NOMO-1 treated with dmso at 0.1 percent for 144 hours (cell line): ENCODE measurements around the gene CYYR1.

Source experiments
- DNase-seq: peaks from one replicate; lab custom pipeline; 2025; ENCODE audit not compliant: unreplicated experiment; lab: John Stamatoyannopoulos, UW

The CYYR1 gene

GRCh38 chr21:26572702-26573381, at the start of gene CYYR1:
CYYR1 (minus strand) TSS chr21:26573286; CDS start chr21:26572940, 346 bp downstream.
- DNase-seq, result no peak

- DNase-seq, result no peak
Observed at GRCh38 chr21:26617176-26617575, 44.1 kb upstream of the CYYR1 start.

GRCh38 chr21:26614251-26614650, 41.2 kb upstream of the CYYR1 start:
- DNase-seq, result no peak

- no peak for DNase-seq
Observed at GRCh38 chr21:26599261-26599660, 26.2 kb upstream of the CYYR1 start.

DNA sequence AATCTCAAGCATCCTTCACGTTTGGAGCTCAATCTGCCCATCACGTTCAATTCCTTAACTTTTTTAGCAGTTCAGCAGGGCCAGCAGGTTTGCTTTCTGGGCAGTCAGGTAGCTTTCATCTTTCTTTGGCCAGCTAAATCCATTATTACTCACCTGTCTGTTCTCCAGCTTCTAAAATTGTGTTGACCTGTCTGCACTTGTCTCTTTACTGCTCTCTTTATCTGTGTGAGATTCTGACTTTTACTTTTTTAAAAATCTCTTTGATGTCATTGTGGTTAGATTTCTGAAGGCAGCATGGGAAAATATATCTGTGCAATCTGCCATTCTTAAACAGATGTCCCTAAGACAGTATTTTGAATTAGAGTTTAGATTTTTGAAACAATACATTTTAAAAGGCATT, 24.9 kb upstream of the CYYR1 start:
- no peak for DNase-seq

- no peak for DNase-seq
Observed at GRCh38 chr21:26597031-26597430, 23.9 kb upstream of the CYYR1 start.

DNA sequence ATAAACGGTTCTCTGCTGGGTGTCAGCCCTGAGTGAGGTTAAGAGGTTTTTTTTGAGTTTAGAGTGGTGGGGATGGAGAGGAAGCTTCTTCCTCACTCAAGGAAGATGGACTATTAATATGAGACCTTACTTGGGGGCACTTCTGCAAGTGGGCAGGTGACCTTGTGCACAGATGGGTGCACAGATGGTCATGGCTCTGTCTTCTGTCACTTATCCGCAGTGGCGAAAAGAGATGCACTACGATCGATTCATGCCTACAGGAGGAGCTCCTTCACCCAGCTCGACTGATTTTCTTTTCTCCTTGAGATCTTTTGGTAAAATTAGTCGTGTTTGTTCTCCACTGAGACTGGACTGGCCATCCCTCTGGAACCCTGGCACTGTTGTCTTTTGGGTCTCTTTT, 22.9 kb upstream of the CYYR1 start:
- no peak for DNase-seq

DNA sequence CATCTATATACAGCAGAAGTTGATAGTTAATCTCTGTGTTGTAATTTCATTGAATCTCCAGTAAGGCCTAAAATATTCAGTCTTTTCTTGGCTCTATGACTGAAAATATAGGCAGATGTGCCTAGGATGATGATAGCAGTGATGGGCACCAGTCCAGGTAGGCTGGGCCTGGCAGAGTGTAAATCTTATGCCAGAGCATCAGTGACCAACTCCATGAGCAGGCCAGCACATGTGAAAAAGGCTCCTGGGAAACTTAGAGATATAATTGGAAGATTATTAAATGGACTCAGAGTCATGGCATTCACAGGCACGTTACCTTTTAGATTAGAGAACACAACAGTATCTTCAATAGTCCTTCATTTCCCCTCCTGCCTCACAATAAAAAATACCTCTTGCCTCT, 20.7 kb upstream of the CYYR1 start:
- DNase-seq, result no peak

DNA sequence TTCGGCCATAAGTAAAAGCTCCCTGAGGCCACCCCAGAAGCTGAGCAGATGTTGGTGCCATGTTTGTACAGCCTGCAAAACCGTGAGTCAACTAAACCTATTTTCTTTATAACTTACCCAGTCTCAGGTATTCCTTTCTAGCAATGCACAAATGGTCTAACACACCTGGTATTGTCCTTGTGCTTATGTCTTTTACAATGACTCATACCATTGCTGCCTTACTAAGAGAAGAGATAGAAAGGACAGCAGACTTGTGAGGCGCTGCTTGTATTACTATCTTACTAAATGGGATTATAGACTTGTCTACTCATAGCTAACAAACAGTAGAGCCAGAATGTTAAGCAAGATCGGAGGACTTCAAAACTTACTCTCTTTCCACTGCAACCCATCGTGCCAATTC, 18.5 kb upstream of the CYYR1 start:
- DNase-seq, result no peak

DNA sequence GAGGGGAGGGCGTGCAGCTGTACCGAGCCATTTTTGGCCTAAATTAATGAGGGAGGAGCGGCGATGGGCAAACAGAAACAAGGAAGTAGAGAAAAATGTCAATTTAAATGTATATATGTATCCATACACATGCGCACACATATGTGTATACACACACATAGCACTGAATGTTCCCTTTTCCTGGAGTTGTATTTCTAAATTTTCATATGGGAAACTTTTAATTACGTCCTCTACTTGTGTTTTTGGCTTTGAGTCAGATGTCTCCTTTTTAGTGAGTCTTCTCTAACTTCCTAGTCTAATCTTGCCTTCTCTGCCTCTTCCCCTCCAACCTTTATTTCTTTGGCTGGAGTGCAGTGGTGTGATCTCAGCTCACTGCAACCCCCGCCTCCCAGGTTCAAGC, 15.4 kb upstream of the CYYR1 start:
- DNase-seq, result no peak

DNA sequence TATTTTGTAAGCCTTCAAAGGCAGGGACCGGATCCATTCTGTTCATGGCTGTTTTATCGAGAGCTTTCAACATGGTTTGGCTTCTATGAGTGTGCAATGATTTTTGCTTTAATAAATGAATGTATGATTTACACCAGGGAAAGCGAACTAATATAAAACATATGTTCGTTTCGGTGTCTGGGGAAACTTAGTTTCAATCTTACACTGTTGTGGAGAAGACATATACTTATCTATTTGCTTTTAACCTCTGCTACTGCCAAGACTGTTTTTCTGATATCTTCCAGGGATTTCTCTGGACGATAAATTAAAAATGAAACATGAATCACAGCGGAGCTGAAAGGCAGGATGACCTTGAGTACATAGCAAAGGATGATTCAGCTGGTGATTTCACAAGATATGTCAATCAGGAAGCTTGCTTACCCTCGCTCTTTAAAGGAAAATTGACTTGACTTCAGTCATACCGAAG, 14.7 kb upstream of the CYYR1 start:
- DNase-seq, result no peak

DNA sequence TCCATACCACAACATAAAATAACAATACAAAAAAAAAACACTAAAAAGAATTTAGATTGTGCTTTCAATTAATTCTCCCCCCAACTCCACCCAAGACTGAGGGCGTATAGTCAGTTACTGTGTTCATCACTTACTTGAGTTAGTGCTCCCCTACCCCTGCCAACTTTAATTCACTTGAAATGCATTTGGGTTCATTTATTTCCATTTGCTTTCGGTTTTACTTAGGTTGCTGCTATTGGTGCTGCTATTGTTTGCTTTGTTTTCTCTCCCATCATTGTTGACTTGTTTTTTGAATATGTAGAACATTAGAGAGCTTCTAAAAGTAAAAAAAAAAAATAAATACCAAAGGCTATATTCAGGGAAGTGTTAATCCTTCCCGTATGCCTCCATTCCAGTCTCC, 10.7 kb upstream of the CYYR1 start:
- DNase-seq, result no peak

GRCh38 chr21:26581818-26582217, 8.7 kb upstream of the CYYR1 start:
- no peak for DNase-seq

GRCh38 chr21:26572076-26572701, 897 bp downstream of the CYYR1 start:
- DNase-seq, result no peak

GRCh38 chr21:26570203-26570602, 2.9 kb downstream of the CYYR1 start:
- no peak for DNase-seq

GRCh38 chr21:26565546-26565945, 7.5 kb downstream of the CYYR1 start:
- no peak for DNase-seq

GRCh38 chr21:26565111-26565510, 8.0 kb downstream of the CYYR1 start:
- DNase-seq, result no peak

DNA sequence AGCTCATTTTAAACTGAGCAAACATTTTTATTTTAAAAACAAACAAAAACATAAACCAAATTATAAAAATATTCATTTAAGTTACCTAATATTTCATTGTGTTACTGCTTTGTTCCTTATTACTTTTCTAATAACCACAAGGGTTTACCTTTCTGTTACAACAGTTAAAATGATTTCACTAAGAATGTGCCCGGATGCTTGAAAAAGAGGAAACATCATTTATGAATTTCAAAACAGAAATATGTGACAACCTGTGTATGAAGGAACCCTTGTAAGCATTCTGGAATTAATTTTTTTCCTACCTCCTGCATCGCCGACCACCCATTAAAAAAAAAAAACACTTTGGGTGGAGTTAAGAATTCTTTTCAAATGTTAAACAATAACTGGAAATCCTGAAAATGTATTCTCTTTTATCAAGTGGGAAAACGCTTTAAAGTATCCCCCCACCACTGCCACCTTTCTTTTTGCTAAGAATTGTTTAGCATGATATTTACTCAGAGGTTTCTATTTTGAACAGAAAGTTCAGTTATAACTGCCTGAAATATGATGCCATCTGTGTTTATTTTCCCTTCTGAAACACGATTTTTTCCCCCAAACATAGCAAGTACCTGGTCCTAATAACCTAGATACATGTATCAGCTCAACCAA, 9.1 kb downstream of the CYYR1 start:
- no peak for DNase-seq

- no peak for DNase-seq
Observed at GRCh38 chr21:26560612-26561011, 12.5 kb downstream of the CYYR1 start.

DNA sequence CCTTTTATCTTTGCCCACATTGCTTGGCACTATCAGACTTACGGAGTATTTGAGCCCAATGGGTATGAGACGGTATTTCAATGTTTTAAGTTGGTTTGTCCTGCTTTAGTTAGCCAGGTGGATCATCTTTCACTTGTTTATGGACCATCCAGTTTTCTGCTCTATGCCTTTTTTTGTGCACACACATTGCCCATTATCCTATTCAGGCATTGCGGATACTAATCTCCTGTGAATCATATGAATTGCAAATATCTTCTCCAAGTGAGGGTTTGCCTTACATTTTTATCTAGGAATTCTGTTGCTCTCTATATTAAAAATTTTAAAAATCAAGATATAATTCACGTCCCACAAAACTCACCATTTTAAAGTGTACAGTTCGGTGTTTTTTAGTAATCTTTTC, 14.0 kb downstream of the CYYR1 start:
- DNase-seq, result no peak

DNA sequence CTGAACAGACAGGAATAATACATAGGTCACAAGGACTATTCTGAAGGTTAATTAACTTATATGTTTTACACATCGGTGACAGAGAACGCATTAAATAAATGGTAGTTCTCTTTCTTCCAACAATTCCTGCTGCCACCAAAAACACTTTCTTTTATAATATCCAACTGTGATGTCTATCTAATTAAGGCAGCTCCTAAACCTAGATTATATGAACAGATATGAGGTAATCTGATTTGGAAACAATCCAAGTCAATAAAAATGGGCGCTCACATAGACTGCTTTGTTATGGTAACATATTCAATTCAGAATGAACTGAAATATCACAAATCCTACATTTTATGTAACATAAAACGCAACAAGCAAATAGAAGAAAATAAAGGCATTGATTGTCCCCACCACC, 16.0 kb downstream of the CYYR1 start:
- DNase-seq, result no peak

DNA sequence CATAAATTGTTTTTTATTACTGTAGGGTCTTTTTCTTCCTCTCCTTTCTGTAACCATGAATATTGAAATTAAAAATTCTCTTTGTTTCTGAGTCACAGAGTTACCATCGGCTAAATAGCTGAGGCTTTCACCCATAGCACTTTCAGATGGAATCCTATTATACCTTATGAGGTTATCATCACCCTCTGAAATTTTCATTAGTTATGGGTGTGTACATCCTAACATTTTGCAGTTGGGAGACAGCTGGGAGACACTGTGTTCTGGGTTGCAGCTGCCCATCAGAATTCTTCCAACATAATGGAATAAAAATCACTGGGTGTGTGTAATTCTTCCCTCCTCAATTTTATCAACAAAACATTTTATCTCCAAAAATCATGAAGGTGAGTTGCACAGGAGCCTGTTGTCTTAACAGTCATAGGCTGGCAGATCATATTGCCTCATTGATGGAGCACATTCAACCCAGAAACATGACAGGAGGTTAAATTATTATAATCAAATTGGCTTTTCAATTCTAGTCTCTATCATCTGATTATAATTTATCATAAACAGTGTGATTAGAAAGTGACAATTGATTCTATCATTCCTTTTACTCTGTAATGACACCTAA, 17.4 kb downstream of the CYYR1 start:
- no peak for DNase-seq
